SJCRH30 (cell line): ENCODE results near the gene MC1R. TPM values are rescaled to one million over a fixed set of nuclear protein-coding genes. Genes with fewer than 3 reads are reported as not detected.

Experiments
- DNase-seq, 2 experiments: peaks; one replicate each; pipeline ENCODE4 v3.0.0-alpha.2; 2015 to 2020
- H3K27ac ChIP-seq: fragments of 250-450 bp; sonication (Bioruptor Pico); 2 replicates; pipeline ENCODE4 v1.5.1; 2020; ENCODE audit warnings: mild to moderate bottlenecking, moderate library complexity
- H3K27me3 ChIP-seq: fragments of 250-450 bp; sonication (Bioruptor Pico); 2 replicates; pipeline ENCODE4 v1.5.1; 2020; ENCODE audit warnings: mild to moderate bottlenecking, moderate library complexity
- H3K36me3 ChIP-seq: fragments of 250-450 bp; sonication (Bioruptor Pico); 2 replicates; pipeline ENCODE4 v1.5.1; 2020; ENCODE audit warnings: mild to moderate bottlenecking, moderate library complexity
- H3K4me1 ChIP-seq: fragments of 250-450 bp; sonication (Bioruptor Pico); 2 replicates; pipeline ENCODE4 v1.5.1; 2020; ENCODE audit warnings: mild to moderate bottlenecking, moderate library complexity
- H3K4me3 ChIP-seq: fragments of 250-450 bp; sonication (Bioruptor Pico); 2 replicates; pipeline ENCODE4 v1.5.1; 2020; ENCODE audit warnings: mild to moderate bottlenecking, moderate library complexity
- H3K9me3 ChIP-seq: fragments of 250-450 bp; sonication (Bioruptor Pico); replicated peaks from 2 replicates; pipeline ENCODE4 v1.5.1; 2020; ENCODE audit warnings: mild to moderate bottlenecking, moderate library complexity
- total RNA-seq: library from RNA; depleted of rRNA; stranded (reverse); fragments of >200 nt; shearing (Covaris generic); gene quantifications from 2 replicates; pipeline ENCODE4 v1.2.3, GENCODE V29; 2014

Gene MC1R
- total RNA-seq, 1 experiment from 2014 or later: 1.7 TPM

DNA sequence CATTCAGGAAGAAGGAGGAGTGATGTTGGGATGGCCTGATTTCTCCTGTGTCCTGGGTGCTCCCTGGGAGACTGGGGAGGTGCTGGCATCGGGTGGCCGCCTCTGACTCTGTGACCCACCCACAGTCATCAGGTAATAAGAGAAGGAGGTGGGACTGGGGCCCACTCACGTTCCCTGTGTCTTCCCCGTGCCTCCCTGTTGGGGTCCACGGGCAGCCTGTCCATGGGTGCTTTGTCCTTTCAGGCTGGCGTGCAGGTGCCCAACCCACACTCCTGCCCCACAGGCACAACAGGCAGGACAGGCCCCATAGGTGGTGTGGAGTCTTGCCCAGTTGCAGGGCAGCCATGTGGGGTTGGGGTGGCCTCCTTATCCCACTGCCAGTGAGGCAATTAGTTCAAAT, 33.9 kb downstream of the MC1R start:
- Histone ChIP-seq H3K4me1 (peaks cover 16% of the 10 kb centered on the region; the same call in 1 of the 2 replicates), H3K36me3 (0 out of 2 replicates have a peak, but pooled peaks cover 1% of the 10 kb centered on the region), H3K27me3 (peaks cover 3% of the 10 kb centered on the region), H3K9me3 (no peaks in the 10 kb centered on the region), H3K27ac (no peak overlapping the region), H3K4me3 (no peak overlapping the region)
- DNase-seq: no peak

DNA sequence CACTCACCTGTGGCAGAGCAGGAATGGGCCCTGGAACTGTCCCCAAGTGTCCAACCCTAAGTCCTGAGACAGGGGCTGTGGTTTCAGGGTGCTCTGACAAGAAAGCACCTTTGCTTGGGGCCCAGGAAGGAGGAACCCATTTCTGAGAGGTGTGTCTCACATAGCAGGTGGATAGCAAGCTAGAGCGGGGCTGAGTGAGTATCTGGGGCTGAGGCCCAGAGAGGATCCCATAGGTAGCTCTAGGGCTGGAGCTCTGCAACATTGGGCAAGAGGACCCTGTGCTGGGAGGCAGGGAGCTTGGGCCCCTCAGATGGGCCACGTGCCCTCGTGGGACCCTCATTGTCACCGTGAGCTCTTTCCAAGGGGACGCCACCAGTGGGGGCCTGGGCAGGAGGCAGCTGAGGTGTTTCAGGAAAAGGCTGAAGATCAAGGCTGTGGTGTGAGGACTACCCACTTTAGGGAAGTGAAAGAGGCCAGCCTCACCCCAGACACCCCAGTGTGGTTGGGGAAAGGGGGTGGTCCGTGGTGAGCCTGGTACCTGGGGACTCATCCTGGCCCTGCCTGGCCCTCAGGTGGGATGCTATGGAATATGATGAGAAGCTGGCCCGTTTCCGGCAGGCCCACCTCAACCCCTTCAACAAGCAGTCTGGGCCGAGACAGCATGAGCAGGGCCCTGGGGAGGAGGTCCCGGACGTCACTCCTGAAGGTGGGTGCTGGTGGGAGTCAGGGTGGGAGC, 35.2 kb downstream of the MC1R start:
- no peak overlapping the region for H3K4me3 ChIP-seq
- no peaks in the 10 kb centered on the region for H3K27me3 ChIP-seq
- H3K9me3 ChIP-seq: no peaks in the 10 kb centered on the region
- peaks cover 16% of the 10 kb centered on the region; the same call in 1 of the 2 replicates for H3K4me1 ChIP-seq
- peak overlapping the region; percentile 62 for H3K27ac ChIP-seq
- no peak for DNase-seq
- 0 out of 2 replicates have a peak, but pooled peaks cover 5% of the 10 kb centered on the region for H3K36me3 ChIP-seq

DNA sequence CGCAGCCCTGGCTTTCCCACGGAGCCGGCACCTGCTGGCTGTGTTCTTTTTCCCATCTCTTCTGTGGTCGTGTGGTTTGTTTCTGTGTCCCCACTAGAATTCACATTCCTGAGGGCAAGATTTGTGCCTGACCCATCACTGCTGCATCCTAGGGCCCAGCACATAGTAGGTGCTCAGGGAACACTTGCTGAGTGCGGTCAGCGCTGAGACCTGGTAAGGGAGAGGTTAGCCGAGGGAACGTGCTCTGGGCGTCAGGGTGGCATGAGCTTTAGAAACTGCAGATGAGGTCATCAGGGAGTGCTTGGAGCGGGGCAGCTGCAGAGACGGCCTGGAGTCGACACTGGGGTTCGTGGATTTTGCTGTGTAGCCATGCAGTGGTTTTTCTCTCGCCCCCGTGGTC, 35.8 kb downstream of the MC1R start:
- Histone ChIP-seq H3K27ac (peak overlapping the region; percentile 62), H3K4me1 (peaks cover 16% of the 10 kb centered on the region; the same call in 1 of the 2 replicates), H3K4me3 (no peak overlapping the region), H3K27me3 (no peaks in the 10 kb centered on the region), H3K9me3 (no peaks in the 10 kb centered on the region), H3K36me3 (0 out of 2 replicates have a peak, but pooled peaks cover 5% of the 10 kb centered on the region)
- peak; percentile 38 to 39 for DNase-seq

DNA sequence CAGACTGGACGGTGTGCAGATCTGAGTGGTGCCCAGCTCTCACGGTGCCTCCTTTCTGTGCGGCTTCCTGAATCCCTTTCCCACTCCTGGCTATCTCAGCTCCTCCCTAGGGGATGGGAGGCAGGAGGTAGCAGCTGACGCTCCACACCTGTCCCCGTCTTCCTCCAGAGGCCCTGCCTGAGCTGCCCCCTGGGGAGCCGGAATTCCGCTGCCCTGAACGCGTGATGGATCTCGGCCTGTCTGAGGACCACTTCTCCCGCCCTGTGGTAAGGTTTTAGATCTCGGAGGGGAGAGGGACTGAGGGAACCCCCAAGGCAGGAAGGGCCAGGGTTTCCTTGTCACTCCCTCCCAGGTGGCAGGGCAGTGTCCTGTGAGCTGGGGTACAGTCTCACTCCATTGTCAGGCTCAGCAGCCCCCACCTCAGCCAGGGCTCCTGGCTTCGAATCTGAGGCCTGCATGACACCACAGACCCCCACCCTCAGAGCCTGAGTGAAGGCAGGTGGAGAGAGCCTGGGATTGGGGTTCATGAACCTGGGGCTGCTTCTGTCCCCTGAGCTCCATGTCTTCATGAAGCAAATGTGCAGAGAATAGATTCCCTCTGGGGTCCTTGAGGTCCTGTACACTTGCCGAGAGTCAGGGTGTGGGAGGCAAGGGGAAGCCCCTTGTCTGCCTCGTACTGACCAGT, 36.5 kb downstream of the MC1R start:
- DNase-seq: peak; percentile 73 to 75
- Histone ChIP-seq H3K4me3 (no peak overlapping the region), H3K36me3 (0 out of 2 replicates have a peak, but pooled peaks cover 5% of the 10 kb centered on the region), H3K27me3 (no peaks in the 10 kb centered on the region), H3K4me1 (peaks cover 16% of the 10 kb centered on the region; the same call in 1 of the 2 replicates), H3K27ac (peak overlapping the region; percentile 62), H3K9me3 (no peaks in the 10 kb centered on the region)

DNA sequence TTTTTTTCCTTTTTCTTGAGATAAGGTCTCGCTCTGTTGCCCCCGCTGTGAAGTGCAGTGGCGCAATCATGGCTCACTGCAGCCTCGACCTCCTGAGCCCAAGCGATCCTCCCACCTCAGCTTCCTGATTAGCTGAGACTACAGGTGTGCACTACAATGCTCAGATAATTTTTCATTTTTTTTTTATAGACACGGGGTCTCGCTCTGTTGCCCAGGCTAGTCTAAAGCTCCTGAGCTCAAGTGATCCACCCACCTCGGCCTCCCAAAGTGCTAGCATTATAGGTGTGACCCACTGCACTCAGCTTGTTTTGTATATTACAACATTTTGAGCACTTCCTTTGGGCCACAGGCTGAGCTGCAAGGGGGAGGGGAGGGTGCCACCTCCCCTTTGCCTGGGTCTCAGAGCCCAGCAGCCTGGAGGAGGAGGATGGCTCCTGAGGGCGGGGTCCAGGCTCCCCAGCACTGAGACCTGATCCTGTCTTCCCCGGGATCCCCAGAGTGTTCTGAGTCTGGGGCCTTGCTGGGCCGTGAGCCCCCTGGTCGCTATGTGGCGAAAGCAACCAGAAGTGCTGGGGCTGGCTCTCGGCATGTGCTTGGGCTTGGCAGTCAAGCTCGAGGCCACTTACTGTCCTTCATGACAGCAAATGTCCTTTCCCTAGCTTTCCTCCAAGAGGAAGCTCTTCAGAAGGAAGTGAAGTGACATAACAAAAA, 38.0 kb downstream of the MC1R start:
- Histone ChIP-seq H3K27ac (no peak overlapping the region), H3K4me1 (peaks cover 16% of the 10 kb centered on the region; the same call in 1 of the 2 replicates), H3K36me3 (0 out of 2 replicates have a peak, but pooled peaks cover 5% of the 10 kb centered on the region), H3K9me3 (no peaks in the 10 kb centered on the region), H3K27me3 (no peaks in the 10 kb centered on the region), H3K4me3 (no peak overlapping the region)
- no peak for DNase-seq

DNA sequence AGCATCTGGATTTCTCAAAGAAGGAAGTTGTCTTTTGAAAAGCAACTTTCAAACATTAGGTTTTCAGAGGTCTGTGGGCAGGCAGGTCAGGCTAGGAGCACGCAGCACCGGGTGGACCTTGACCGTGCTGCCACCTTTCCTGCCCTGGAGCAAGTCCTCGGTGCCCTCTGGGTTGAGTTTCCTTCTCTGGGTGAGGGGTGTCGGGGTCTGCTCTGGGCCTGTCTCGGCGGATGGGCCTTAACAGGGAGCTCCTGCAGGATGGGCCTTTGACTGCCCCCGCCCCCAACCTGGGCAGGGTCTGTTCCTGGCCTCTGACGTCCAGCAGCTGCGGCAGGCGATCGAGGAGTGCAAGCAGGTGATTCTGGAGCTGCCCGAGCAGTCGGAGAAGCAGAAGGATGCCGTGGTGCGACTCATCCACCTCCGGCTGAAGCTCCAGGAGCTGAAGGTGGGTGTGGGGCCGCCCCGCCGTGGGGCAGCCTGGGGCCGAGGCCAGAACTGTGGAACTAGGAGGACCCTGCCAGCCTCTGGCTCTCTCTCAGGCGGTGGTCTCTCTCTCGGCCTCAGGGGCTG, 38.6 kb downstream of the MC1R start:
- Histone ChIP-seq H3K9me3 (no peaks in the 10 kb centered on the region), H3K4me1 (peaks cover 16% of the 10 kb centered on the region; the same call in 1 of the 2 replicates), H3K36me3 (0 out of 2 replicates have a peak, but pooled peaks cover 5% of the 10 kb centered on the region), H3K4me3 (no peak overlapping the region), H3K27me3 (no peaks in the 10 kb centered on the region), H3K27ac (no peak overlapping the region)
- no peak for DNase-seq

DNA sequence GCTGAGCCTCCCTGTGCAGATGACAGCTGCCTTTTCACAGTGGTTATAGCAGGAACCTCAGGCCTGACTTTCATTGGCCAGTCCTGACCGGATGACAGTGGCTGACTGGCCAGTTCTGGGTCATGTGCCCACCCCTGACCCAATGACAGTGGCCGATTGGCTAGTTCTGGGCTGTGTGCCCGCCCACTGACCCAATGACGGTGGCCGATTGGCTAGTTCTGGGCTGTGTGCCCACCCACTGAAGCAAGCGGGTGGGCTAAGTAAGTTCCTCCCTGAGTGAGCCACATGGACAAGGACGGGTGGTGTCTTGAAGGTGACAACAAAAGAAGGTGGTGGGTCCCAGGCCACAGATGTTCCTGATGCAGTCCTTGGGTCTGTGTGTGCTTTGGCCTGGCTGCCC, 39.4 kb downstream of the MC1R start:
- Histone ChIP-seq H3K27ac (no peak overlapping the region), H3K4me3 (no peak overlapping the region), H3K9me3 (no peaks in the 10 kb centered on the region), H3K4me1 (peaks cover 16% of the 10 kb centered on the region; the same call in 1 of the 2 replicates), H3K27me3 (no peaks in the 10 kb centered on the region), H3K36me3 (0 out of 2 replicates have a peak, but pooled peaks cover 5% of the 10 kb centered on the region)
- DNase-seq: peak; percentile 64 to 68

DNA sequence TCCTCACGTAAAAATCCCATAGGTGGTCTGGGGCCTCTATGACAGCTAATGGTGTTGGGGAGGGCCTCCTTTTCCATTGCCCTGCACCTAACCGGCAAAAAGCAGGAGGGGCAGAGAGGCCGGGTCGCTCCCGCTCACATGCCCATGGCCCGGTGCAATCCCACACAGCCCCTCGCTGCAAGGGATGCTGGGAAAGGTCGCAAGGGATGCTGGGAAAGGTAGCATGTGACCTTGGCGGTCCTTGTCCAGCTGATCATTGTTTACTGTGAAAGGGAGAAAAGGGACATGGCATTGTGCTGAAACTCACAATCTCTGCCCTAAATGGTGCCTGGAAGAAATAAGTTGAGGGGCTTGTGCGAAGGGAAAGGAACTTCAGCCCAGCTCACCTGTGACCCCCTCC, 39.9 kb downstream of the MC1R start:
- Histone ChIP-seq H3K9me3 (no peaks in the 10 kb centered on the region), H3K36me3 (0 out of 2 replicates have a peak, but pooled peaks cover 5% of the 10 kb centered on the region), H3K27ac (no peak overlapping the region), H3K4me1 (peaks cover 16% of the 10 kb centered on the region; the same call in 1 of the 2 replicates), H3K4me3 (no peak overlapping the region), H3K27me3 (no peaks in the 10 kb centered on the region)
- DNase-seq: no peak

DNA sequence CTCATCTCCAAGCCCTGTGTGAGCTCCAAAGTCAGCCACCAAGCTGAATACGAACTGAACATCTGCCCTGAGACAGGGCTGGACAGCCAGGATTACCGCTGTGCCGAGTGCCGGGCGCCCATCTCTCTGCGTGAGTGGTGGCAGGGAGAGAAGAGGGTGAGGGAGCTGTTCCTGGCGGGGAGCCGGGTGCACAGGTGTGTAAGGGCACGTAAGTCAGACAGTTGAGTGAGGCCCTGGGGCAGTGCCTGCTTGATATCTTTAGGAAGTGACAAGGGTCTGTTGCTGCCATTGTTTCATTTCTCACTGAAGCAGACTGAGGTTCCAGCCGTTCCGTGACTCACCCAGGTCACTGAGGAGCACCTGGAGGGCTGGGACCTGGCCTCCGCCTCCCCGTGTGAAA, 42.3 kb downstream of the MC1R start:
- no peaks in the 10 kb centered on the region for H3K9me3 ChIP-seq
- H3K27ac ChIP-seq: no peak overlapping the region
- no peak for DNase-seq
- 0 out of 2 replicates have a peak, but pooled peaks cover 5% of the 10 kb centered on the region for H3K36me3 ChIP-seq
- H3K4me1 ChIP-seq: no peaks in the 10 kb centered on the region
- no peaks in the 10 kb centered on the region for H3K27me3 ChIP-seq
- no peak overlapping the region for H3K4me3 ChIP-seq

DNA sequence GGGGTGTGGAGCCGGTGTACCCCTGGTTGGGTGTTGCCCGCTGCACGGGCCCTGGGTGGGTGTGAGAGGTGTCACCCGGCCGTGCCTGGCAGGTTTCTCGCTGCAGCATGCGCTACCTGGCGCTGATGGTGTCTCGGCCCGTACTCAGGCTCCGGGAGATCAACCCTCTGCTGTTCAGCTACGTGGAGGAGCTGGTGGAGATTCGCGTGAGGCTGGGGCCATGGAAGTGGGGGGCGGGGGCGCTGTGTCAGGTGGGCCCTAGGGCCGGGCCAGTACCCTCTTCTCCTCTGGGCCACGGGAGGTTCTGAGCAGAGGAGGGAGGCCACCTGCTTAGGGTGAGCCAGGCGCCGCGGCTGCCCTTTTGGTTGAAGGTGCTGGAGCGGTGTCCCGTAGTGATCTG, 43.3 kb downstream of the MC1R start:
- H3K36me3 ChIP-seq: 0 out of 2 replicates have a peak, but pooled peaks cover 5% of the 10 kb centered on the region
- no peak overlapping the region for H3K4me3 ChIP-seq
- H3K27me3 ChIP-seq: no peaks in the 10 kb centered on the region
- no peak overlapping the region for H3K27ac ChIP-seq
- H3K4me1 ChIP-seq: no peaks in the 10 kb centered on the region
- H3K9me3 ChIP-seq: no peaks in the 10 kb centered on the region
- no peak for DNase-seq

DNA sequence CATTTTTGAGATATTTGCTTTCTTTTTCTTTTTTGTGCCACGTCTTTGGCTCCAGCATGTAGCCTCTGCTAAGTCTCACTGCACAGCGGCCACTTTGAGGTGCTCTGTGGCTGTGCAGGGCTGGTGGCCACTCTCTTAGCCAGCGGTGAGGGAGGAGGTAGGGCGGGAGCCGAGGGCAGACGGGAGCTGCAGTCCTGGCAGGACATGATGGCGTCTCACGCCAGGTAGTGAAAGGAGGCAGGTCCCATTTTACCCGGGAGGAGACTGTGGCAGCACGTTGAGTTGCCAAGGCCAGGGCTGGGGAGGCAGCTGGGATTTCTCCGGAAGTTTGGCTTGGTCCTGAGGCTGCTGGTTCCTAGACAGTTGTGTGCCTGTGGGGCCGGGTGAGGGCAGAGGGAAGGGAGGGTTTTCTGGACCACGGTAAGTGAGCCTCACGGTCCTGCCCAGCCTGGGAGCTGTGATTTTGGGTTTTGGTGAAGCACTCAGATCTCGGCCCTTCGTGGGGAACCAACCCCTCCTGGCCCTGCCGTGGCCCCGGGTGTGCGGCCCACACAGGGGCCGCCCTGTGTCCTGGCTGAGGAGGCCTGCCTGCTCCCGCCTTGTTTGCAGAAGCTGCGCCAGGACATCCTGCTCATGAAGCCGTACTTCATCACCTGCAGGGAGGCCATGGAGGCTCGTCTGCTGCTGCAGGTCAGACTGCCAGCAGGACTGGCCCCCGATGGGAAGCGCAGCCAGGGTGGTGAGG, 44.3 kb downstream of the MC1R start:
- DNase-seq: no peak
- no peak overlapping the region for H3K27ac ChIP-seq

DNA sequence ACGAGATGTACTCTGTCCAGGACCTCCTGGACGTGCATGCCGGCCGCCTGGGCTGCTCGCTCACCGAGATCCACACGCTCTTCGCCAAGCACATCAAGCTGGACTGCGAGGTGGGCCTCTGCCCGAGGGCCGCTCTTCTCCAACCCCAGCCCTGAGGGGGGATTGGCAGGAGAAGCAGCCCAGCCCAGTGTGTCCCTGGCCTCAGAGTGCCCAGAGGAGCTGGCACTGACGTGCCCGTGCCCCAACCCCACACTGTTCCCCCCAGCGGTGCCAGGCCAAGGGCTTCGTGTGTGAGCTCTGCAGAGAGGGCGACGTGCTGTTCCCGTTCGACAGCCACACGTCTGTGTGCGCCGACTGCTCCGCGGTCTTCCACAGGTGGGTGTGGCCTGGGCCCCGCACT, 45.5 kb downstream of the MC1R start:
- Histone ChIP-seq H3K9me3 (no peaks in the 10 kb centered on the region), H3K27ac (no peak overlapping the region), H3K27me3 (no peaks in the 10 kb centered on the region), H3K4me1 (no peaks in the 10 kb centered on the region), H3K36me3 (no peaks in the 10 kb centered on the region), H3K4me3 (no peak overlapping the region)
- DNase-seq: no peak

More for the DNA sequence above, 44.3 kb downstream of the MC1R start:
- Histone ChIP-seq H3K36me3 (no peaks in the 10 kb centered on the region), H3K27me3 (no peaks in the 10 kb centered on the region), H3K4me3 (no peak overlapping the region), H3K4me1 (no peaks in the 10 kb centered on the region), H3K9me3 (no peaks in the 10 kb centered on the region)

DNA sequence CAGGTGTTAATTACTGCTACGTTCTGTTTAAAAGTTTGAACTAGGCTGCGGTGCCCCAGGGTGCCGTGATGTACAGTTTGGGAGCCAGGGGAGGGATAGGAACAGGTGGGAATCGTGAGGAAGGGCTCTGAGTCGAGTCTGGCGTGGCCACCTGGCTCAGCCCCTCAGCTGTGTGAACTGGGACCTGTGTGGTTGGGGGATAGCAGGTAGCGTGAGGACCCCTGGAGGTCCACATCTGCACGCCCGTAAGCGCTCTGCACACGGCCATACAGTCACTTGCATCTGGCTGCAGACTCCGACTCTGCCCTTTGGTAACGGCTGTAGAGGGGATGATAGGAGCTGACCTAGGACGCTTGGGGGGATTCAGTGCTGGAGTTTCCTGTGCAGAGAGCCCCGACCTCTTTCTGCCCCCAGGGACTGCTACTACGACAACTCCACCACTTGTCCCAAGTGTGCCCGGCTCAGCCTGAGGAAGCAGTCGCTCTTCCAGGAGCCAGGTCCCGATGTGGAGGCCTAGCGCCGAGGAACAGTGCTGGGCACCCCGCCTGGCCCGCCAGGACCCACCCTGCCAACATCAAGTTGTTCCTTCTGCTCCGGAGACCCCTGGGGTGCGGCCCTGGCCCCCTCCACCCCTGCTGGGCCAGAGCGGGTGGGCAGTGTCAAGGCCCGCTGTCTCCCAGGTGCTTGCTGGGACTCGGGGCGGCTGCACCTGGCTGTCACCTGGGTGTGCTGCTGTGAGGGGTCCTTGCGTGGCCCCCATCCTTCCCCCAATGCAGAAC, 47.0 kb downstream of the MC1R start:
- no peaks in the 10 kb centered on the region for H3K36me3 ChIP-seq
- no peak overlapping the region for H3K27ac ChIP-seq
- H3K4me1 ChIP-seq: no peaks in the 10 kb centered on the region
- no peaks in the 10 kb centered on the region for H3K9me3 ChIP-seq
- H3K27me3 ChIP-seq: no peaks in the 10 kb centered on the region
- no peak for DNase-seq
- no peak overlapping the region for H3K4me3 ChIP-seq
